Stimulated activated naive CD8-positive, alpha-beta T cell treated with anti-CD3 and anti-CD28 coated beads, Interleukin-15, Interleukin-2, amounts not matched to agents 100 U/mL and 50 U/mL, for 24 hours (primary cell): ENCODE data around the gene ELOVL4.

Experiments
- ATAC-seq: fragments of 150-1000 bp; cut with Tn5 transposase; one replicate; pipeline ENCODE4 v1.10.0; 2021
- DNase-seq: peaks from one replicate; pipeline ENCODE4 v3.0.0; 2021

Gene ELOVL4

GRCh38 chr6:79947191-79948186 lies at the start of gene ELOVL4:
Gene ELOVL4 (minus strand): TSS chr6:79947553. CDS start chr6:79947279, 274 bp downstream.
- DNase-seq (peak; percentile 73), ATAC-seq (peak; percentile 80)

GRCh38 chr6:79993911-79994309 lies 46.6 kb upstream of the ELOVL4 start:
- ATAC-seq (no peak), DNase-seq (no peak)

DNA sequence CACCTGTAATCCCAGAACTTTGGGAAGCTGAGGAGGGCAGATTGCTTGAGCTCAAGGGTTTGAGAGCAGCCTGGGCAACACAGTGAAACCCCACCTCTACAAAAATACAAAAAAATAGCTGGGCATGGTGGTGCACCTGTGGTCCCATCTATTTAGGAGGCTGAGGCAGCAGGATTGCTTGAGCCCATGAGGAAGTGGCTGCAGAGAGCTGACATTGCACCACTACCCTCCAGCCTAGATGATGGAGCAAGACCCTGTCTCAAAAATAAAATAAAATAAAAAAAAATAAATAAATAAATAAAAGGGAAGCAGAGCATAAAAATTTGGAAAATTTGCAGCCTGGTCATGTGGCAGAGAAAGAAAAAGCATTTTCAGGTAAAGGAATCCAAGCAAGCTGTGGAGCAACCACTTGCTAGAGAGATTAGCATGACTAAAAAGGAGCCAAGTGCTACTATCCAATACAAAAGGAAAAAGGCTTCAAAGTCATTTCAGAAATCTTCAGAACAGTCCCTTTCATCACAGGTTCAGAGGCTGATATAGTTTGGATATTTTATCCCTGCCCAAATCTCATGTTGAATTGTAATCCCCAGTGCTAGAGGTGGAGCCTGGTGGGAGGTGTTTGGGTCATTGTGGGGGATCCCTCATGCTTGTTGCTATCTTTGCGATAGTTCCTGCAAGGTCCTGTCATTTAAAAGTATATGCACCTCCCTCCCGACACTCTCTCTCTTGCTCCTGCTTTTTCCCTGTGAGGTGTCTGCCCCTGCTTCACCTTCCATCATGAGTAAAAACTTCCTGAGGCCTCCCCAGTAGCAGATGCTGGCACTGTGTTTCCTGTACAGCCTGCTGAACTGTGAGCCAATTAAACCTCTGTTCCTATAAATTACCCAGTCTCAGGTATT lies 45.9 kb upstream of the ELOVL4 start:
- DNase-seq (no peak), ATAC-seq (no peak)

GRCh38 chr6:79989641-79990040 lies 42.3 kb upstream of the ELOVL4 start:
- DNase-seq (no peak), ATAC-seq (no peak)

DNA sequence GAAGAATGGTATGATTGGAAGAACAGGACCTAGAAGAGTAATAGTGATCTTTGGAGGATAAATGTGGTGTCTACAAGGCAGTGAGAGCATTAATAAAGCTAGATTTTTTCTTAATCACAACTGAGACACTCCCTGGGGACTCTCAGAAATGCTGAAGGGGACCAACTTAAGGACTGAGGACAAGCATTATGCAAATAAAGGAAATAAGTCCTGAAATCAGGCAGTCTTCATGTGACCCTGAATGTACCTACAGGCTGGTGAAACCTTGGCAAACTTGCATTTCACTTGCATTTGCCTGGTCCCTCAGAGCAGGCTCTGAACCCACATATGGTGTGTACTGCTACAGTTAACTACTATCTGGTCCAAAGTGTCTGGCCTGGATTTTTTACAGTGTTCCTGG lies 37.8 kb upstream of the ELOVL4 start:
- ATAC-seq: no peak
- no peak for DNase-seq

DNA sequence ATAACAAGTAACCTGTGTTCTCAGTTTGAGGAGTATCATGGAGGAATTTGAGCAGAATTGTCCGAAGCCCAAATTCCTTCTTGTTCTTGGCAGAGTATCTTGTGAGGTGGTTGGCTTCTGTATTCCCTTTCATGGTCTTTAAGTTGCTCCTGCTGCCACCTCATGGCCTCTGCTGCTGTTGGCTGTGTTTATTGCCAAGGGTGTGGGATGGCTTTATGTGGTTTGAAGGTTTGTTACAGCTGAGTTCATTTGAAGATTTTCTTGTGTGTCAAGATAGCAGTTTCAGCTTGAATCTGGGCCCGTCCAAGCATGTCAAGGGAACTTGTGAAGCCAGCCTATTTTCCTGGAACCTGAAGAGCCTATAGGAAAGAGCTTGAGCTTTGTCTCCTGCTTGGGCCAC lies 36.9 kb upstream of the ELOVL4 start:
- DNase-seq: no peak
- peak; percentile 32 for ATAC-seq

DNA sequence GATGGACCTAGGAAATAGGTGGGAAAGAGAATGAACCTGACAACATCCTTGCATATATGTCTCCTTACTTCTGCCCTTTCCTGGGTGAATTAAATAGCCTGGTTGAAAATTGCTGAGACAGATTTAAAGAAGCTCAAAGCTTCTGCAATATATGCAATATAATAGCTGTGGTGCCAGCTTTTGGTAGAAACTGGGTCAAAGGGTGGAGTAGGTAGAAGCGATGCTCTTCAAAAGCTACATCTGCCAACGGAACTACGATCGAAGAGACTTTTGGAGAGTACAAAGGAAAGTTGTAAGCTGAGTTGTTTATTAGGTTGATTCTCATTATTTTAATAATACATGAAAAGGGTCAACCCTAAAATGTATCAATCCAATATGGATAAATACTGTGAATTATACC lies 34.3 kb upstream of the ELOVL4 start:
- DNase-seq: no peak

DNA sequence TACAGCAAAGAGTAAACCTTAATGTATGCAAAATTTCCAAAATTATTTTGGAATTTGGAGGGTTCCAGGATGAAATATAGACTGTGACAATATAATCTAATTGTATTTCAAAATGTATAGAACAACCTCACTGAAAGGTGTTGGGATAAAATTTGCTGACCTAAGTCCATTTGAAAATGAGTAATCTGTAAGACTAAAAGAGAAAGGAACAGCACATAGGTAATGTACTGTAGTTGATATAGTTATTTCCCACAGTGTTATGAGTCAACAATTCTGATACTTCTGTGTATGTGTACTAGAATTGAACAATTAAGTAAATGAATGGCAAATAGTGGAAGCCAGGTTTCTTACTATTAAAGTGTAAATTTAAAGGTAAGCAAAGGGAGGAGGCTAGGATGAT lies 23.8 kb upstream of the ELOVL4 start:
- DNase-seq: no peak
- no peak for ATAC-seq

More for the DNA sequence above, 34.3 kb upstream of the ELOVL4 start:
- no peak for ATAC-seq

DNA sequence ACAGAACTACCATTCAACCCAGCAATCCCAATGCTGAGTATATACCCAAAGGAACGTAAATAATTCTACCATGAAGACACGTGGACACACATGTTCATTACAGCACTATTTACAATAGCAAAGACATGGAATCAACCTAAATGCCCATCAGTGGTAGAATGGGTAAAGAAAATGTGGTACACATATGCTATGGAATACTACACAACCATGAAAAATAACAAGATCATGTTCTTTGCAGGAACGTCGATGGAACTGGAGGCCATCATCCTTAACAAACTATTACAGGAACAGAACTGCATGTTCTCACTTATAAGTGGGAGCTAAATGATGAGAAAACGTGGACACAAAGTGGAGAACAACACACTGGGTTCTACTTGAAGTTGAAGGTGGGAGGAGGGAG lies 22.4 kb upstream of the ELOVL4 start:
- no peak for DNase-seq
- no peak for ATAC-seq

DNA sequence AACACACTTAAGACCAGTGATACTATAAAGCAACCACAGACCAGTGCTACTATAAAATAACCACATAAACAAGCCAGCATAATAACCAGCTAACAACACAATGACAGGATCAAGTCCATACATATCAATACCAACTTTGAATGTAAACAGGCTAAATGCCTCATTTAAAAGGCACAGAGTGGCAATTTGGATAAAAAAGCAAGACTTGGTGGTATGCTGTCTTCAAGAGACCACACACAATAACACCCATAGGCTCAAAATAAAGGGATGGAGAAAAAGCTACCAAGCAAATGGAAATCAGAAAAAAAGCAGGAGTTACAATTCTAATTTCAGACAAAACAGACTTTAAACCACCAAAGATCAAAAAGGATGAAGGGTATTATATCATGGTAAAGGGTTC lies 19.8 kb upstream of the ELOVL4 start:
- no peak for DNase-seq
- no peak for ATAC-seq

- ATAC-seq: no peak
These were observed 17.3 kb upstream of the ELOVL4 start for GRCh38 chr6:79964607-79965081.

GRCh38 chr6:79954849-79955248 lies 7.5 kb upstream of the ELOVL4 start:
- ATAC-seq (no peak), DNase-seq (no peak)

More at GRCh38 chr6:79964607-79965081, 17.3 kb upstream of the ELOVL4 start:
- no peak for DNase-seq

GRCh38 chr6:79949233-79949632 lies 1.9 kb upstream of the ELOVL4 start:
- ATAC-seq (no peak), DNase-seq (peak; percentile 48)

DNA sequence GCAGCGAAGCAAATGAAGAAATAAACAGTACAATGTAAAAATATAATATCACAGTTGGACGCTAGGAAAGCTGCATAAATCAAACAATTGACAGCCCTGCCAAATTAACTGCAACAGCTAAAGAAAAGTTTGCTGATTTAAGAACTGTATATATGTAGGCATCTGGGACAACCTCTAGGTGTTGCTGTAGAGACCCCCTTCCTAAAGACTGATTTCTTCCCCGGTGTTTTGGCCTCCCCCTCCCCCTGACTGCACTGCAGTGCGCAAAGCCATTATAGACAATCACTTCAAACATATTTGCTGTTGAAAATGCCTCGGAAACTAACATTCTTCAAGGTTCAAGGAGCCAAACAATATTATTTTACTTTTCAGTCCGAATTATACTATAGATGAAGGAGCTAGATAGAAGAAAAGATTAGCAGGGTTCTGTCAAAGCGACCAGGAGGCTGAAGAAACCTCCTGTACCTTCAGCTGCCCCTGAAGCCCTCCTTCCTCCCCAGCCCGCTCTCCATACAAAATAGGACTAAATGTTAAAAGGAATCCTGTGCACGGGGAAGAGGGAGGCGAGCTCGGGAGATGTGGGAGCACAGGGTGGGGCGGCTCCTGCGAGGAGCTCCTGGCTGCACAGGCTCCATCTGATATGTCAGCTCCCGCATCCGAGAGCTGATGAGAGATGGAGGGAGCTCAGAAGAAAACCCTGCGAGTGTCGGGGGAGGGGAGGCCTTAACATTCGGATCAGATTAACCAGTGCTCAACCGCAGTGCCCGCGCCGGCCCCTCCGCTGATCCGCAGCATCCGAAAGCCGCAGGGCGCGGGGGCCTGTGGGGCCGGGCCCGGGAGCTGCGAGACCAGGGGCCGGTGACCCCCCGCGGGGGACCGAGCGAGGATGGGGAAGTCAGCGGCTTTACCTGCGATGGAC lies 822 bp downstream of the ELOVL4 start:
- ATAC-seq (peak; percentile 62), DNase-seq (peak; percentile 24)

GRCh38 chr6:79943133-79943532 lies 4.2 kb downstream of the ELOVL4 start:
- no peak for ATAC-seq
- no peak for DNase-seq

GRCh38 chr6:79941489-79942151 lies 5.7 kb downstream of the ELOVL4 start:
- no peak for DNase-seq
- ATAC-seq: no peak

DNA sequence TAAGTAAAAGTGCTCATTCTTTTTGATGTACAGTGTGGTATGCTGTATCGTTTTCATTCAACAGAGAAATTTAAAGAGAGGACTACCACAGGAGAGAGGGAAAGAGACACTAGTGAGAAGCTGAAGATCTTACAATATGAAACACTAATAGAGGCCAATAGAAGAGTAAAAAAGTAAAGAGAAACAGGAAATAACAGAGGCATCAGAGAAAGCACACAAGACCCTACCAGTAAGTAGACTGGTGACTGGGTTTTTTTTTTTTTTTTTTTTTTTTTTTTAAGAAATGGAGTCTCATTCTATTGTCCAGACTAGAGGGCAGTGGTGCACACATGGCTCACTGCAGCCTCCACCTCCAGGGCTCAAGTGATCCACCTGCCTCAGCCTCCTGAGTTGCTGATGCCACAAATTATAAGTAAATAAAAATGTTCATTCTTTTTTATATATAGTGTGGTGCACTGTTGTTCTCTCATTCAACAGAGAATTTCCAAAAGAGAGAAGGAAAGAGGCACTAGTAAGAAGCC lies 18.8 kb downstream of the ELOVL4 start:
- ATAC-seq: no peak

GRCh38 chr6:79927758-79928157 lies 19.6 kb downstream of the ELOVL4 start:
- ATAC-seq (no peak), DNase-seq (no peak)

More for the DNA sequence above, 18.8 kb downstream of the ELOVL4 start:
- DNase-seq: no peak

GRCh38 chr6:79923270-79923669 lies 24.1 kb downstream of the ELOVL4 start:
- ATAC-seq (no peak), DNase-seq (no peak)

DNA sequence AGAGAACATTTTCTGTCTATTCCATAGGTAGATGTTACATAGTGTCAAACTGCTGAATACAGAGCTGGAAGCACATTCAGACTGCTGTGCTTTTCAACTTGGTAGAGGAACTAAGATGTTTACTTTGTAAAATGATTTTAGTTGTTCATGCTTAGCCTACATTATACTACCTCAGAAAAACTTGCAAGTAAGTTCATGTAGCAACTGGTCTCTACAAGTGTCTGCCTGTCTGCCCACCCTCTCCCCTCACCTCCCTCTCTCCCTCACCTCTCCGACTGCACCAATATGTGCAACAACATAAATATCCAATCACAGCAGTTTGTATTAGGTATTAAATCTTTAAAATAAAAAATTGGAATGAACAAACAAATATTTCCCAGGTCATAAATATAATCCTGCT lies 25.3 kb downstream of the ELOVL4 start:
- ATAC-seq (no peak), DNase-seq (no peak)

- no peak for ATAC-seq
- no peak for DNase-seq
These were observed 34.0 kb downstream of the ELOVL4 start for GRCh38 chr6:79913369-79913768.
